WI38 (cell line): ENCODE data around the gene SYCP2.

ENCODE experiments used
- H3K4me3 ChIP-seq: 2 replicates; pipeline ENCODE4 v1.5.1; 2011; ENCODE audit warnings: low read depth, mild to moderate bottlenecking, control low read depth, low read length
- TF ChIP-seq, protein P1 (sequence below): IDR thresholded peaks from 2 replicates; pipeline ENCODE4 v1.5.1; 2012; ENCODE audit warnings: low read depth, mild to moderate bottlenecking, control low read depth, low read length

Gene SYCP2, protein sequence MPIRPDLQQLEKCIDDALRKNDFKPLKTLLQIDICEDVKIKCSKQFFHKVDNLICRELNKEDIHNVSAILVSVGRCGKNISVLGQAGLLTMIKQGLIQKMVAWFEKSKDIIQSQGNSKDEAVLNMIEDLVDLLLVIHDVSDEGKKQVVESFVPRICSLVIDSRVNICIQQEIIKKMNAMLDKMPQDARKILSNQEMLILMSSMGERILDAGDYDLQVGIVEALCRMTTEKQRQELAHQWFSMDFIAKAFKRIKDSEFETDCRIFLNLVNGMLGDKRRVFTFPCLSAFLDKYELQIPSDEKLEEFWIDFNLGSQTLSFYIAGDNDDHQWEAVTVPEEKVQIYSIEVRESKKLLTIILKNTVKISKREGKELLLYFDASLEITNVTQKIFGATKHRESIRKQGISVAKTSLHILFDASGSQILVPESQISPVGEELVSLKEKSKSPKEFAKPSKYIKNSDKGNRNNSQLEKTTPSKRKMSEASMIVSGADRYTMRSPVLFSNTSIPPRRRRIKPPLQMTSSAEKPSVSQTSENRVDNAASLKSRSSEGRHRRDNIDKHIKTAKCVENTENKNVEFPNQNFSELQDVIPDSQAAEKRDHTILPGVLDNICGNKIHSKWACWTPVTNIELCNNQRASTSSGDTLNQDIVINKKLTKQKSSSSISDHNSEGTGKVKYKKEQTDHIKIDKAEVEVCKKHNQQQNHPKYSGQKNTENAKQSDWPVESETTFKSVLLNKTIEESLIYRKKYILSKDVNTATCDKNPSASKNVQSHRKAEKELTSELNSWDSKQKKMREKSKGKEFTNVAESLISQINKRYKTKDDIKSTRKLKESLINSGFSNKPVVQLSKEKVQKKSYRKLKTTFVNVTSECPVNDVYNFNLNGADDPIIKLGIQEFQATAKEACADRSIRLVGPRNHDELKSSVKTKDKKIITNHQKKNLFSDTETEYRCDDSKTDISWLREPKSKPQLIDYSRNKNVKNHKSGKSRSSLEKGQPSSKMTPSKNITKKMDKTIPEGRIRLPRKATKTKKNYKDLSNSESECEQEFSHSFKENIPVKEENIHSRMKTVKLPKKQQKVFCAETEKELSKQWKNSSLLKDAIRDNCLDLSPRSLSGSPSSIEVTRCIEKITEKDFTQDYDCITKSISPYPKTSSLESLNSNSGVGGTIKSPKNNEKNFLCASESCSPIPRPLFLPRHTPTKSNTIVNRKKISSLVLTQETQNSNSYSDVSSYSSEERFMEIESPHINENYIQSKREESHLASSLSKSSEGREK (N-terminal part only)

DNA sequence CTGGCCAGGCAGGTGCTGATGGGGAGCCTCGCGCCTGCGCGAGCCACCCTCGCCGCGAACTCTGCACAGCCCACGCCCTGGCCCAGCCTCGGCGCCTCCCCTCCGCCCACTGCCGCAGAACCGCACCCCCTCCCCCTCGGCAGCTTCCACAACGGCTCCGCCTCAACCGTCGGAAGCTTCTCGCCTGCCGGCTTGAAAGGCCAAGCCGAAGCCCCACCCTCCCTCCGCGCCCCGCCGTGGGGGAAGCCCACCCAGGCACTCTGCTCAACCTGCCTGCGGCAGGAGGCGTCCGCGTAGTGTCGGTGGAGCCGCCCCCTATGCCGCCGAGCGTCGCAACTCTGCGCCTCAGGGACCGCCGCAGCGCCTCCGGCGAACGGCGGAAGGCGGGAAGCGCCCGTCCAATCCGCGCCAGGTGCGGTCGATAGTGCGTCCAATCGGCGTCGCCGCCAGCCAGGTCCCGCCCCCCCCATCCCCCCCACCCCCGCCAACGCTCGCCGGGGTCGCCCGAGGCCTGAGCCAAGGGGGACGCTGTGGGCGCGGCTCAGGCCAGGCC, at the start of gene SYCP2:
Gene SYCP2, minus strand, starts transcription at position 342 of the 553 bp plus-strand sequence. CDS start 11,224 bp downstream, outside the sequence.
- peak within 1 kb of the TSS; percentile 59 for H3K4me3 ChIP-seq
- TF ChIP-seq, protein P1, sequence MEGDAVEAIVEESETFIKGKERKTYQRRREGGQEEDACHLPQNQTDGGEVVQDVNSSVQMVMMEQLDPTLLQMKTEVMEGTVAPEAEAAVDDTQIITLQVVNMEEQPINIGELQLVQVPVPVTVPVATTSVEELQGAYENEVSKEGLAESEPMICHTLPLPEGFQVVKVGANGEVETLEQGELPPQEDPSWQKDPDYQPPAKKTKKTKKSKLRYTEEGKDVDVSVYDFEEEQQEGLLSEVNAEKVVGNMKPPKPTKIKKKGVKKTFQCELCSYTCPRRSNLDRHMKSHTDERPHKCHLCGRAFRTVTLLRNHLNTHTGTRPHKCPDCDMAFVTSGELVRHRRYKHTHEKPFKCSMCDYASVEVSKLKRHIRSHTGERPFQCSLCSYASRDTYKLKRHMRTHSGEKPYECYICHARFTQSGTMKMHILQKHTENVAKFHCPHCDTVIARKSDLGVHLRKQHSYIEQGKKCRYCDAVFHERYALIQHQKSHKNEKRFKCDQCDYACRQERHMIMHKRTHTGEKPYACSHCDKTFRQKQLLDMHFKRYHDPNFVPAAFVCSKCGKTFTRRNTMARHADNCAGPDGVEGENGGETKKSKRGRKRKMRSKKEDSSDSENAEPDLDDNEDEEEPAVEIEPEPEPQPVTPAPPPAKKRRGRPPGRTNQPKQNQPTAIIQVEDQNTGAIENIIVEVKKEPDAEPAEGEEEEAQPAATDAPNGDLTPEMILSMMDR: no peak

DNA sequence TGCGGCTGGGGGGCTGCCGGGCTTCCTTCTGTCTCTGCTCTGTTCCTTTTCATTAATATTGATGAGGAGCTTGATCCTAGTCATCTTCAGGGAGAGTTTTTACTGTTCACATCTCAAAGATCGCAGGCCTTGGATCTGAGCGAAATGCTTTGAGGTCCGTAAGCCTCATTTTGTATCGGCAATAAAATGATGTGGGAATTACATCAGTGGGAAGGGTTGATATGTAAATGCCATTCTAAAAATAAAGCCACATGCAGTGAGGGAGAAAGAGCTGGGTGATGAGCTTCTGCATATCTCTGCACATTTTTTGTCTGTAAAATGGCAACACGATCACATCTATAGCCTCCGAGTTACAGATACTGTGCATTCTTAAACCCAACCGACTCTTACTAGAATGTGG, 49.6 kb upstream of the SYCP2 start:
- H3K4me3 ChIP-seq: no peak overlapping the region

DNA sequence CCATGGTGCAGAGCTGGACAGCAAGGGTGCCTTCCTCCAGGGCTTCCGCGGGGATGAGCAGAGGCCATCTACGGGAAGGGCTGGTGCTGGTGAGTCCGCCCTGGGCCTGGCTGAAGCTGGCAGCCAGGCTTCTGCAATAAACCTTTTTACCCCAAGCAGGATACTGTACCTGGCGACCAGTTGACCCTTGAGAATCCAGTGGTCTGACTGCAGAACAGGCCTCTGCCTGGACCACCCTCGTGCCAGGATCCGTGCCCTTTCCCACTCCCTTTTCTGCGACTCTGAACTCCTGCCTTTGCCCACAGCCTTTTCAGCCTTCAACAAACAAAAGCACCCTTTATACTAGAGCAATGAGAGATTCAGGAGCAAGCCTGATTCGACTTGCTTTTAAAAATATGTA, 43.6 kb upstream of the SYCP2 start:
- TF ChIP-seq, protein P1: no peak

More for the DNA sequence above, 49.6 kb upstream of the SYCP2 start:
- TF ChIP-seq, protein P1: no peak

DNA sequence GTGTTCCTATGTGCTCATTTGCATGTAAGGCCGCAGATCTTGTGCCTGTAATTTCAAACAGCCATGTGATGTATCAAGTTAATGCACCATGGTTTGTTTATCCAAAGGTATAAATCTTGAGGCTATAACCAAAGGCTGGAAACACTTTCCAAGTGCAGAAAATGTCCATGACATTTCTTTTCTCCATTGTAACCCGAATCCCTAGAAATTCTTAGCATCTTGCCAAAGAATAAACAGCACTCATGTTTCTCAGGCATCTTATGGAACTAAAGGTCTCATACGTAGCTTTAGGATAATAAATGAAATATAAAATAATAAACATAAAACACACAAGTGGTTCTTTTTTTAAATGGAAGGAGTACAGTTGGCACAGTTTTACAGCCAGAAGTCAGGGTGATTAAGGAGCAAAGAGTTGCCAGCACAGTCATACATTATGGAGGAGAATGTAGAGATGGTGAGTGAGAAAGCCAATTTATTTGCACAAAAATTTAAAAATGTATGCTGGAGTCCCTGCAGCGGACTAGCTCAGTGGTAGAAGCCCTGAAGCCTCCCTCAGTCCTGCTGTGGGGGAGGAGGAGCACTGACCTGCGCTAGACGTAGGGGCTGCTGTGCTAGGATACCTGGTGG, 42.8 kb upstream of the SYCP2 start:
- TF ChIP-seq, protein P1: no peak
- no peak overlapping the region for H3K4me3 ChIP-seq

More for the DNA sequence above, 43.6 kb upstream of the SYCP2 start:
- H3K4me3 ChIP-seq: no peak overlapping the region

DNA sequence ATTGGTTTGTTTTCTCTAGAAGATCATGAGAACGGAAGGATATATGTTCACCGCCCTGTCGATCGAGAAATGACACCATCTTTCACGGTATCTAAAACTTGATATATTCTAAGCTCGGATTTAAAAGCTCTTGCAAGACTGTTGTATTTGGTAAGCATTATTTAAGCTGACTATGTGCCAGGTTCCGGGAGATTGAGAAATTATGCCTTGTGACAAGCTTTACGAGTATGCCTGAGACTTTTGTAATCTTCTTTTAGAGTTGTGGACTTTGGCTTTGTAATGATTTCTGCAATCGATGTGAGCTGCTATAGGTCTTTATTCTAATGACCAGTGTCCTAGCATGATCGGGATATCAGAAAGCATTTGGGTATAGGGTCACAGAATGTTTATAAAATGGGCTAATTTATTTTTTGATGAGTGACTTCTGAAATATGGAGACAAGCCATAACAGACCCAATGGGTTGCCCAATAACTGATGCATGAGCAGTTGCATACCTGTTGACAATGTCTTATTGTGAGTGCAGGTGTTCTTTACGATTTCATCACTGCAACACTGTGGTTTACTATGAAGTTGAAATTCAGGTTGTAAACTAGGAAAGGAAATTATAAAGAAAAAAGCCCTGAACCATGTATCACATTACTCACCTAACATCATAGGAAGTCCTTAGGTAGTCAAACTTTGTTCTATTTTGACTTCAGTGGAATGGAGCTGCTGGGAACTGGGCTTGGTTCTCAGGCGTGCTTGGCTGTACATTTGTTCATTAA, 38.8 kb upstream of the SYCP2 start:
- H3K4me3 ChIP-seq: no peak overlapping the region
- TF ChIP-seq, protein P1: no peak

DNA sequence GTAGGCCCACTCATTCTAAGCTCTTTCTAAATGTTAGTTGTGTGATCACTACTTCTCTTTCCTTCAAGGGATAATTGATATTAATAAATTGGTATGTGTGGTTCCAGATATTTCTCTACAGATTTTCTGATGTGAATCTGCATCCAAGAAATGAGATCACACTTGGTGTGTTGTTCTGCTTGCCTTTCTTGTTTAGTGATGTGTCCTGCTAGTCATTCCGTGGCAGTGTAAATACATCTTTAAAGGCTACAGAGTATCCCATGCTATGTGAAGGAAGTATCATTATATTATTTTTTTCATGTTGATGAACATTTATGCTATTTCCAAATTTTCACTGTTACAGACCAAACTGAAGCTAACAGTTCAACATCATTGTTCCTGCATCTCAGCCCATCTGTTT, 38.0 kb upstream of the SYCP2 start:
- no peak overlapping the region for H3K4me3 ChIP-seq
- TF ChIP-seq, protein P1: no peak
